B cell (primary cell): ENCODE data around the gene PHETA2.

Source experiments
- EZH2 ChIP-seq: IDR thresholded peaks from 2 replicates; pipeline ENCODE4 v1.6.1; 2012; ENCODE audit warnings: borderline replicate concordance, low read depth, mild to moderate bottlenecking, moderate library complexity, low read length; ENCODE audit not compliant: insufficient read depth, poor library complexity, severe bottlenecking
- TF ChIP-seq, protein P1 (sequence below): fragments of 200-600 bp; IDR thresholded peaks from one replicate; pipeline ENCODE4 v1.8.0; 2022; ENCODE audit warnings: antibody characterized with exemption, mild to moderate bottlenecking

DNA sequence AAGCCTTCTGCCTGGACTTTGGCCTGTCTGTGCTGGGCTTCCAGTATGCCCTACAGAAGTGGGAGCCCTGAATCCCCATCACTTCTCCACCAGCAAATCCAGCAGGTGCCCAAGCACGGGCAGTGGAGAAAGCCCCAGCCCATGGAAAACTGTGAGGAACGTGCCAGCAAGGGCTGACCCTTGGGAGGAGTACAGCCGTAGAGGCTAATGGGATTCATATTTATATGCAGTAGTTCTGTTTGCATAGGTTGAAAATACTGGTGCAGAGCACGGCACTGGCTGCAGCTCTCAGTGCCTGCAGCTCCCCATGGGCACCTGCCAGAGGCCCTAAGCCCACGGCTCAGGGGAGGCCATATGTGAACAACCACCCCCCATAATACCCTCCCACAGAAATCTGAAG lies 13.6 kb upstream of the PHETA2 start:
- TF ChIP-seq, protein P1, sequence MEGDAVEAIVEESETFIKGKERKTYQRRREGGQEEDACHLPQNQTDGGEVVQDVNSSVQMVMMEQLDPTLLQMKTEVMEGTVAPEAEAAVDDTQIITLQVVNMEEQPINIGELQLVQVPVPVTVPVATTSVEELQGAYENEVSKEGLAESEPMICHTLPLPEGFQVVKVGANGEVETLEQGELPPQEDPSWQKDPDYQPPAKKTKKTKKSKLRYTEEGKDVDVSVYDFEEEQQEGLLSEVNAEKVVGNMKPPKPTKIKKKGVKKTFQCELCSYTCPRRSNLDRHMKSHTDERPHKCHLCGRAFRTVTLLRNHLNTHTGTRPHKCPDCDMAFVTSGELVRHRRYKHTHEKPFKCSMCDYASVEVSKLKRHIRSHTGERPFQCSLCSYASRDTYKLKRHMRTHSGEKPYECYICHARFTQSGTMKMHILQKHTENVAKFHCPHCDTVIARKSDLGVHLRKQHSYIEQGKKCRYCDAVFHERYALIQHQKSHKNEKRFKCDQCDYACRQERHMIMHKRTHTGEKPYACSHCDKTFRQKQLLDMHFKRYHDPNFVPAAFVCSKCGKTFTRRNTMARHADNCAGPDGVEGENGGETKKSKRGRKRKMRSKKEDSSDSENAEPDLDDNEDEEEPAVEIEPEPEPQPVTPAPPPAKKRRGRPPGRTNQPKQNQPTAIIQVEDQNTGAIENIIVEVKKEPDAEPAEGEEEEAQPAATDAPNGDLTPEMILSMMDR = no peak
- no peak for TF ChIP-seq EZH2
